Heart right ventricle (tissue), 16 donors: ENCODE data around the gene RNF38. TPM values are rescaled to one million over a fixed set of nuclear protein-coding genes. Genes with fewer than 3 reads are reported as not detected.
"Not testable (repeated sequence)": the region's sequence is repeated elsewhere in the genome, so short reads cannot be mapped to it uniquely, and the experiment has no call there.

Experiments used
- ATAC-seq, 8 donors: fragments of 200-7000 bp; cut with Tn5 transposase; one replicate each; pipeline ENCODE4 v1.9.1; 2020; ENCODE audit warnings: mild to moderate bottlenecking in 8 of 8, moderate library complexity in 8 of 8, moderate number of reproducible peaks in 1 of 8
- DNase-seq, 2 donors: peaks; one replicate each; pipeline ENCODE4 v3.0.0-alpha.2; 2020
- H3K27ac ChIP-seq, 10 donors: fragments of 200-600 bp; sonication (generic) in 2 of 10; one replicate each; pipeline versions ENCODE4 v1.5.0 to v1.8.0; 2020 to 2022; ENCODE audit warnings: mild to moderate bottlenecking in 3 of 10
- H3K27me3 ChIP-seq, 7 donors: fragments of 200-600 bp; one replicate each; pipeline ENCODE4 v1.8.0; 2021 to 2022; ENCODE audit warnings: mild to moderate bottlenecking in 2 of 7
- H3K36me3 ChIP-seq, 9 donors: fragments of 200-600 bp; sonication (generic) in 1 of 9; one replicate each; pipeline versions ENCODE4 v1.5.0 to v1.8.0; 2020 to 2022; ENCODE audit warnings: mild to moderate bottlenecking in 2 of 9
- H3K4me1 ChIP-seq, 9 donors: fragments of 200-600 bp; sonication (generic) in 1 of 9; one replicate each; pipeline versions ENCODE4 v1.5.0 to v1.8.0; 2020 to 2022; ENCODE audit warnings: mild to moderate bottlenecking in 4 of 9
- H3K4me3 ChIP-seq, 10 donors: fragments of 200-600 bp; sonication (generic) in 2 of 10; one replicate each; pipeline versions ENCODE4 v1.5.0 to v1.8.0; 2020 to 2022; ENCODE audit warnings: mild to moderate bottlenecking in 7 of 10, moderate library complexity in 2 of 10
- H3K9me3 ChIP-seq, 11 donors: fragments of 200-600 bp in 10 of 11; sonication (generic) in 2 of 11; one replicate each; pipeline versions ENCODE4 v1.5.0 to v1.8.0; 2013 to 2022; ENCODE audit warnings: mild to moderate bottlenecking in 2 of 11, control low read depth in 1 of 11, moderate library complexity in 1 of 11
- WGBS, 2 donors: extraction: QIAGEN DNeasy Blood & Tissue Kit; methylation state at CpG; one replicate each; pipeline ENCODE4 v1.1.7; 2013; ENCODE audit warnings: inconsistent platforms in 1 of 2; 5-methylcytosine and 5-hydroxymethylcytosine counted together
- intact Hi-C, 10 donors: fragments of 100-400 bp; cut with DNase I; formaldehyde crosslinking; loops; one replicate each; pipeline versions ENCODE4 v1.11.1 to v1.14.2; 2022
- polyA plus RNA-seq, 2 donors: library from polyadenylated mRNA; stranded (reverse); fragments of 200-250 nt; gene quantifications; one replicate each; pipeline ENCODE4 v1.2.3, GENCODE V29; 2013
- total RNA-seq, 10 donors: library from RNA; stranded (reverse); fragmentation: NEBNext Ultra II Directional in 3 of 10; extraction: Animal tissue kit (Norgen Biotek cat#: 25700) in 3 of 10; gene quantifications; one replicate each; pipeline versions ENCODE4 v1.2.1 to v1.2.4, GENCODE V29; 2021 to 2023
- TF ChIP-seq, protein P1 (sequence below), 9 donors: fragments of 200-600 bp; sonication (generic) in 2 of 9; IDR thresholded peaks; one replicate each; pipeline versions ENCODE4 v1.5.0 to v1.8.0; 2021 to 2022; ENCODE audit warnings: antibody characterized with exemption in 9 of 9, mild to moderate bottlenecking in 5 of 9, moderate library complexity in 1 of 9
- donor health status: Arrhythmogenic right ventricular cardiomyopathy.
- donor health status: ischemic (EF 13 %, LVEDD 7.1; RV severe dilation, severe dysfunction).
- donor health status: healthy with polysubstance abuse.
- donor health status: DM: no; HTN: yes; CAD: no.
- donor health status: DM: no; HTN: no; CAD: no.
- donor health status: ischemic (EF 25% LVEDD 6.9; RV normal size, moderate dysfunction).
- donor health status: ischemic (EF 25% LVEDD 5.7; RV mildly dilated, moderate dysfunction).
- donor health status: healthy.
- donor health status: DM: yes; HTN: yes; CAD: no.
- donor health status: Ischemic cardiomyopathy.
- donor health status: ischemic (EF 35%, LVEDD 5.7; RV mildly dilated, moderate dysfunction).
- donor health status: nonischemic (EF 11% LVEDD 7.7; RV severe dilation, severe dysfunction).
- donor health status: DM: yes; HTN: yes; CAD: no.
- donor health status: PGD.
- donor health status: ischemic (EF 29% LVEDD 5.4; RV normal size, mild dysfunction).
- donor health status: nonischemic (EF 23%, LVEDD 6.1; RV moderate dilation, normal function).

The RNF38 gene
- total and polyA plus RNA-seq, 12 donors: 6.4 to 56.0 (median 32.8) TPM

DNA sequence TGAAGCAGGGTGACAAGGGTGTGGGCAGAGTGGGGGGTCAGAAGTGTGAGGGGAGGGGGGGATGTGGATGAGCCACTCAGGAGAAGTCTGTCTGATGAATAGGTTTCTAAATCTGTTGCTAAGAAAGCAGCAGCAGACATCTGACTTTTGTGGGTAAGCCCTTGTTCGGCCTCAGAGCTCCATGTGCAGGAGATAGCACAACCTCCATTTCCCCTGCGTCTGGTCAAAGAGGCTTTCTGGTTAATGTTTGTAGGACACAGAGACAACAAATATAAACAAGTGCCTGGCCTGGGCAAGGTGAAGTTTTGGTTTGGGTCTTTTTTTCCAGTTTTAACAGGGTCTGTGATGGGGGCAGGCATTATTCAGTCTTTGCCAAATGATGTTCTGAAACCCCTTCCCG is 84.8 kb downstream of the RNF38 start:
- WGBS, 2 donors: 69 to 76% methylated on average over 3 of the region's 3 CpGs
- ATAC-seq: no peak

DNA sequence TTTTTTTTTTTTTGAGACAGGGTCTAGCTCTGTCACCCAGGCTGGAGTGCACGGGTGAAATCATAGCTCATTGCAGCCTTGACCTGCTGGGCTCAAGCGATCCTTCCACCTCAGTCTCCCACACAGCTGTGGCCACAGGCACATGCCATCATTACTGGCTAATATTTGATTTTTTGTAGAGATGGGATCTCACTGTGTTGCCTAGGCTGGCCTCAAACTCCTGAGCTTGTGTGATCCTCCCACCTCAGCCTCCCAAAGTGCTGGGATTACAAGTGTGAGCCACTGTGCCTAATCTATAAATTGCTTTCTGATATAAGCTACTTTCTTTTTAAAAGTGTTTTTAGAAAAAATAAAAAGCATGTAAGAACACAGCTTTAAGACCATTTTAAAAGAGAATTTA is 85.3 kb downstream of the RNF38 start:
- TF ChIP-seq, protein P1, sequence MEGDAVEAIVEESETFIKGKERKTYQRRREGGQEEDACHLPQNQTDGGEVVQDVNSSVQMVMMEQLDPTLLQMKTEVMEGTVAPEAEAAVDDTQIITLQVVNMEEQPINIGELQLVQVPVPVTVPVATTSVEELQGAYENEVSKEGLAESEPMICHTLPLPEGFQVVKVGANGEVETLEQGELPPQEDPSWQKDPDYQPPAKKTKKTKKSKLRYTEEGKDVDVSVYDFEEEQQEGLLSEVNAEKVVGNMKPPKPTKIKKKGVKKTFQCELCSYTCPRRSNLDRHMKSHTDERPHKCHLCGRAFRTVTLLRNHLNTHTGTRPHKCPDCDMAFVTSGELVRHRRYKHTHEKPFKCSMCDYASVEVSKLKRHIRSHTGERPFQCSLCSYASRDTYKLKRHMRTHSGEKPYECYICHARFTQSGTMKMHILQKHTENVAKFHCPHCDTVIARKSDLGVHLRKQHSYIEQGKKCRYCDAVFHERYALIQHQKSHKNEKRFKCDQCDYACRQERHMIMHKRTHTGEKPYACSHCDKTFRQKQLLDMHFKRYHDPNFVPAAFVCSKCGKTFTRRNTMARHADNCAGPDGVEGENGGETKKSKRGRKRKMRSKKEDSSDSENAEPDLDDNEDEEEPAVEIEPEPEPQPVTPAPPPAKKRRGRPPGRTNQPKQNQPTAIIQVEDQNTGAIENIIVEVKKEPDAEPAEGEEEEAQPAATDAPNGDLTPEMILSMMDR (IDR thresholded peaks at IDR 0.05): no peak
- Histone ChIP-seq H3K27ac (no peak overlapping the region), H3K36me3 (no peaks in the 10 kb centered on the region), H3K9me3 (no peaks in the 10 kb centered on the region), H3K4me3 (no peak overlapping the region), H3K4me1 (peaks cover 0 to 5% (median 0%) of the 10 kb centered on the region in 9 donors), H3K27me3 (peaks cover 0 to 8% (median 0%) of the 10 kb centered on the region in 7 donors)
- intact Hi-C loops: no loop called here
- no peak for DNase-seq
- WGBS, 2 donors: 91 to 100% methylated on average over 2 of the region's 2 CpGs
- ATAC-seq: no peak

More for the DNA sequence above, 84.8 kb downstream of the RNF38 start:
- H3K9me3 ChIP-seq: no peaks in the 10 kb centered on the region
- TF ChIP-seq, protein P1 (IDR thresholded peaks at IDR 0.05): no peak
- H3K27me3 ChIP-seq: peaks cover 0 to 8% (median 0%) of the 10 kb centered on the region in 7 donors
- H3K36me3 ChIP-seq: no peaks in the 10 kb centered on the region
- no peak overlapping the region for H3K27ac ChIP-seq
- intact Hi-C loops: no loop called here
- no peak for DNase-seq
- no peak overlapping the region for H3K4me3 ChIP-seq
- H3K4me1 ChIP-seq: peaks cover 0 to 5% (median 0%) of the 10 kb centered on the region in 9 donors

- H3K4me1 ChIP-seq: peaks cover 0 to 7% (median 0%) of the 10 kb centered on the region in 9 donors
- no peaks in the 10 kb centered on the region for H3K36me3 ChIP-seq
- ATAC-seq (no peak), DNase-seq (no peak)
- WGBS, 2 donors: 62 to 63% methylated on average over 8 of the region's 8 CpGs
- TF ChIP-seq, protein P1 (IDR thresholded peaks at IDR 0.05): no peak
- H3K4me3 ChIP-seq: no peak overlapping the region
- intact Hi-C loops: no loop called here
- no peak overlapping the region for H3K27ac ChIP-seq
- no peaks in the 10 kb centered on the region for H3K27me3 ChIP-seq
- no peaks in the 10 kb centered on the region for H3K9me3 ChIP-seq
Measured at GRCh38 chr9:36306471-36307306, 93.4 kb downstream of the RNF38 start.

GRCh38 chr9:36304366-36304765 is 95.7 kb downstream of the RNF38 start:
- H3K4me1 ChIP-seq, DNase-seq, H3K27ac ChIP-seq, H3K4me3 ChIP-seq, ATAC-seq, H3K27me3 ChIP-seq, H3K36me3 ChIP-seq, H3K9me3 ChIP-seq, intact Hi-C loops: not testable (repeated sequence)
- 78 to 85% methylated on average over 2 of the region's 2 CpGs for WGBS, 2 donors

- intact Hi-C loops: no loop called here
- TF ChIP-seq, protein P1 (IDR thresholded peaks at IDR 0.05): no peak
- 76 to 98% methylated on average over 5 of the region's 5 CpGs for WGBS, 2 donors
- Histone ChIP-seq H3K27me3 (no peaks in the 10 kb centered on the region), H3K4me1 (peaks cover 0 to 11% (median 3%) of the 10 kb centered on the region in 9 donors), H3K4me3 (no peak overlapping the region), H3K36me3 (no peaks in the 10 kb centered on the region), H3K9me3 (no peaks in the 10 kb centered on the region), H3K27ac (no peak overlapping the region)
- DNase-seq: no peak
- no peak for ATAC-seq
Measured at GRCh38 chr9:36301227-36301626, 98.8 kb downstream of the RNF38 start.
